HAP-1 (cell line): Measurements from ENCODE around the gene VSIG10.

Experiments
- DNase-seq, 2 experiments: peaks; one replicate each; pipeline ENCODE4 v3.0.0-alpha.2; 2016 to 2020; ENCODE audit warnings: low spot score in 2 of 2
- H3K27me3 ChIP-seq: fragments of 250-450 bp; sonication (Bioruptor Pico); 2 replicates; pipeline ENCODE4 v1.5.1; 2020; ENCODE audit warnings: low read depth, mild to moderate bottlenecking, moderate library complexity
- H3K36me3 ChIP-seq: fragments of 250-450 bp; sonication (Bioruptor Pico); replicated peaks from 2 replicates; pipeline ENCODE4 v1.5.1; 2020; ENCODE audit warnings: mild to moderate bottlenecking
- H3K4me1 ChIP-seq: fragments of 250-450 bp; sonication (Bioruptor Pico); 2 replicates; pipeline ENCODE4 v1.5.1; 2020; ENCODE audit warnings: mild to moderate bottlenecking
- H3K4me3 ChIP-seq: fragments of 250-450 bp; sonication (Bioruptor Pico); 2 replicates; pipeline ENCODE4 v1.5.1; 2020; ENCODE audit warnings: mild to moderate bottlenecking, moderate library complexity
- H3K9me3 ChIP-seq: fragments of 250-450 bp; sonication (Bioruptor Pico); 2 replicates; pipeline ENCODE4 v1.5.1; 2020; ENCODE audit warnings: mild to moderate bottlenecking, moderate library complexity
- in situ Hi-C: fragments of 300-500 bp; cut with MboI; formaldehyde crosslinking; loops from 3 replicates; pipeline ENCODE4 v1.14.3; 2020; ENCODE audit warnings: low sequenced_read_pairs, inconsistent platforms, mixed read lengths

The VSIG10 gene

DNA sequence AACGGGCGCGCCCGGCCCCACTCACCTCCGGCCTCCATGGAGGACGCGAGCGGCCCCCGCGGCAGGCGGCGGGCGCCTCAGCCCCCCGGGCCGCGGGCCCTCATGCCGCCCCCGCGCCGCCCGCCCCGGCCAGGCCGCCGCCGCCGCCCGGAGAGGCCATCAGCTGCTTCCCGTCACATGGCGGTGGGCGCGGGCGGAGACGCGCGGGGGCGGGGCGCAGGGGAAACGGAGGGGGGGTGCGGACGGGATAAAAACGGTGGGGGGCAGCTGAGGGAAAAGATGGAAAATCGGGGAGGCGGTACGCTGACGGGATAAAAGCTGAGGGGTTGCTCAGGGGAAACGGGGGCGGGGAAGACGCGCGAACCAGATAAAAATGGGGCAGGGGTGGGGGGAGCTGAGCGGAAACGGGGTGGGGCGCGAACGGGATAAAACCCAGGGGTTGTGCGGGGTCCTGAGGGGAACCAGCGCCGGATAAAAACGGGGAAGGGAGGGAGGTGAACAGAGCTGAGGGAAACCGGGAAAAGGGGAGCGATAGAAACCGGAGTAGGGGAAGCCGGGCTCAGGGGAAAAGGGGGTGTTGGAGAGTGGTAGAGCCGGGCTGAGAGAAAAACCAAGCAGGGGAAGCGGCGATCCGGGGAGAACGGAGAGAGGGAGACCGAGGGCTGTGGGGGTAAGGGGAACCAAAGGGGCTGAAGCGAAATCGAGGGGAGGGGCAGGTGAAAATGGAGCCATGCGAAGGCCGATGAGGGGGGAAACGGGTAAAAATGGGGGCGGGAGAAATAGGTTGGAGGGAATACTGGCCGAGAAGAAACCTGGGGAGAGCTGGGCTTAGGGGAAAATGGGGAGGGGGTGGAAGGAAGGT lies 42.6 kb downstream of the VSIG10 start, which contains the start of gene WSB2:
Gene WSB2 (minus strand): TSS at position 169 of the 862 bp plus-strand sequence. CDS start 131 bp downstream, at position 38.
- DNase-seq, result peak in 1 of 2 experiments; percentile 70
- H3K4me3 ChIP-seq, result peak within 1 kb of the TSS; percentile 57
- in situ Hi-C loops, result no loop called here
- peaks cover 3% of the 10 kb centered on the region for H3K36me3 ChIP-seq
- no peaks in the 10 kb centered on the region for H3K27me3 ChIP-seq
- no peaks in the 10 kb centered on the region for H3K9me3 ChIP-seq
- H3K4me1 ChIP-seq, result peaks cover 17% of the 10 kb centered on the region

DNA sequence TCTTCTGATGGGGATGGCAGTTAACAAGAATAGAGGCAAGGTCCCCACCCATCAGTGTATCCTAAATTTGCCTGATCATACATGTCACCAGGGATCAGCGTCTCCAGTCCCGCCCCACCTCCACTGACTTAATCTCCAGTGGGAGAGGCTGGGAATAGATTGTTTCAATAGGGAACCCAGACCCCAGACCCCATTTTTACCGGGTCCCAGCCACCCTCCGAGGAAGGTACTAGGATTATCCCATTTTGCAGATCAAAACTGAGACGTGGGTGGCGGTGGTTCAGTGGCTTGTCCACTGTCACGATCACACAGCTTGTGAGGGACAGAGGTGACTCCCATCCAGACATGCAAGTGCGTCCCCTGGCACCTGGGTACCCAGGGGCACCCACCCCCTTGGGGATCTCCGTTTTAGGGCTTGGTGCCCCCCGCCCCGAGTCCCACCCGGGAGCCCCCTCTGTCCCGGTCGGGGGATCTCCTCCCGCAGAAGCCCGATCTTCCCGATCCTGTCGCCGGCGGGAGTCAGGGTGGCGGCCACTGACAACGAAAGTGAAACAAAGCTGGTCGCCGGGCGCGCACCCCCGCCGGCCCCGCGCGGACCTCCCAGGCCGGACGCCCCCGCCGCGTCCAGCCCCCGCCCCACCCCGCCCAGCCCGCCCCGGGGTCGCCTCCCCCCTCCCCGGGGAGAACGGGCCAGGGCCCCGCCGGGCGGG lies 43.4 kb downstream of the VSIG10 start:
- in situ Hi-C loops, result no loop called here
- peak in 1 of 2 experiments; percentile 41 for DNase-seq

DNA sequence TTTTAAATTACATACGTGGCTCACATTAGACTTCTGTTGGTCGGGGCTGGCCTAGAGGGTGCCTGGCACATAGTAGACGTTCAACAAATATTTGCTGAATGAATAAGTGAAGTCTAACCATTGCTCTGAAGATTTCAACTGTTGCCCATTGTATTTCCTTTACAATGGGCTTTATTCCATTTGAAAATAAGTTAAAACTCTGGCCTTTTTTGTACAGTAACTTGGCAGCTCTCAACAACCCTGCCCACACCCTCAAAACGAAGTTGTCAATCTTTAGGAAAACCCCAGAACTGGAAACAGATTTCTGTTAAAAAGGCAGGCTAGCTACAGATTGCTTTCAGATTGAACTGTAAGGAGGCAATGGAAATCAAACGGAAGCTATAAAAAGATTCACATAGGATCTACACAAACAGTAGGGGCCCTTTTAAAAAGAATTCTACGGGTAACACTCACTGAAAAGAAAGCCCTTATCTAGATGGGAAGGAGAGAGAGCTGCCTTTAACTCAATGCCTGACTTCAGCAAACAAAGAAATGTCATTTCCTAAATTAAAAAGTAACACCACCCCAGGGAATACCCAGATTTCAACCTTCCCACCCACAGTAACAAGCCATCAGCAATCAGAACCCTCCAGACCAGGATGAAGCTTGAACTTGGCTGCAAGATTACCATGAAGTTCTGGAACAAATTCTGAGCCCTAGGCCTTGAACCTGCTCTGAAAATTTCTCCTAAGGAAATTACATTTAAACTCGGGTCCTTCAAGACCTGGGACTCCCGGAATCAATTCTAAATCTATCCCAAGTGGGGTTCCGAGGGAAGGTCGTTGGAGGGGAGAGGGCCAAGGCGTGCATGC lies 44.2 kb downstream of the VSIG10 start:
- in situ Hi-C loops, result no loop called here
- Histone ChIP-seq H3K4me3 (peak overlapping the region; percentile 57), H3K27me3 (no peaks in the 10 kb centered on the region), H3K4me1 (peaks cover 17% of the 10 kb centered on the region), H3K36me3 (no peaks in the 10 kb centered on the region), H3K9me3 (no peaks in the 10 kb centered on the region)
- DNase-seq, result peak; percentile 21 to 73

More for the DNA sequence above, 43.4 kb downstream of the VSIG10 start:
- H3K27me3 ChIP-seq, result no peaks in the 10 kb centered on the region
- peaks cover 17% of the 10 kb centered on the region for H3K4me1 ChIP-seq
- H3K36me3 ChIP-seq, result no peaks in the 10 kb centered on the region; the same call in 1 of the 2 replicates
- no peaks in the 10 kb centered on the region for H3K9me3 ChIP-seq
- peak overlapping the region; percentile 57 for H3K4me3 ChIP-seq

DNA sequence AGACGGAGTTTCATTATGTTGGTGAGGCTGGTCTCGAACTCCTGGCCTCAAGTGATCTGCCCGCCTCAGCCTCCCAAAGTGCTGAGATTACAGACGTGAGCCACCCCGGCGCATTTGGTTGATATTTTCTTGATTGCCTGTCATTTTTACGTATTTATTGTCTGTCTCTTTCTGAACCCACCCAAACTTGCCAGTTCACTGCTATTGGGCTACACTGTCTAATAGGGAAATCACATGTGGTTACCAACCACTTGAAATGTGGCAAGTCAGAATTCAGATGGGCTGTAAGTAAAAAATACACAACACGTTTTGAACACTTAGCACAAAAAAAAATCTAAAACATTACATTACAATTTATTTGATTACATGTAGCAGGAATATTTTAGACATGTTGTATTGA lies 44.9 kb downstream of the VSIG10 start:
- in situ Hi-C loops, result no loop called here
- H3K4me3 ChIP-seq, result no peak overlapping the region
- no peaks in the 10 kb centered on the region for H3K27me3 ChIP-seq
- H3K9me3 ChIP-seq, result no peaks in the 10 kb centered on the region
- H3K4me1 ChIP-seq, result peaks cover 17% of the 10 kb centered on the region
- DNase-seq, result no peak
- no peaks in the 10 kb centered on the region for H3K36me3 ChIP-seq

DNA sequence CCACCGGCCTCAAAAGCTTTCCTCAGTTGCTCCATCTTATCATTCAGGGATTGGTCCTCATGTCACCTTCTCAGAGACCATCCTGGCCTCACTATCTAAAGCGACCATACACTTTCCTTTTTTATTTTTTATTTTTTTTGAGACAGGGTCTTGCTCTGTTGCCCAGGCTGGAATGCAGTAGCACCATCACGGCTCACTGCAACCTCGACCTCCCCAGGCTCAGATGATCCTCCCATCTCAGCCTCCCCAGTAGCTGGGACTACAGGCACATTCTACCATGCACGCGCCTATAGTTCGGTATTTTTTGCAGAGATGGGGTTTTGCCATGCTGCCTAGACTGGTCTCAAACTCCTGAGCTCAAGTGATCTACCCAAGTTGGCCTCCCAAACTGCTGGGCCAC lies 45.6 kb downstream of the VSIG10 start:
- Histone ChIP-seq H3K4me3 (no peak overlapping the region), H3K4me1 (peaks cover 17% of the 10 kb centered on the region), H3K36me3 (no peaks in the 10 kb centered on the region), H3K9me3 (no peaks in the 10 kb centered on the region), H3K27me3 (no peaks in the 10 kb centered on the region)
- in situ Hi-C loops, result no loop called here
- DNase-seq, result no peak

DNA sequence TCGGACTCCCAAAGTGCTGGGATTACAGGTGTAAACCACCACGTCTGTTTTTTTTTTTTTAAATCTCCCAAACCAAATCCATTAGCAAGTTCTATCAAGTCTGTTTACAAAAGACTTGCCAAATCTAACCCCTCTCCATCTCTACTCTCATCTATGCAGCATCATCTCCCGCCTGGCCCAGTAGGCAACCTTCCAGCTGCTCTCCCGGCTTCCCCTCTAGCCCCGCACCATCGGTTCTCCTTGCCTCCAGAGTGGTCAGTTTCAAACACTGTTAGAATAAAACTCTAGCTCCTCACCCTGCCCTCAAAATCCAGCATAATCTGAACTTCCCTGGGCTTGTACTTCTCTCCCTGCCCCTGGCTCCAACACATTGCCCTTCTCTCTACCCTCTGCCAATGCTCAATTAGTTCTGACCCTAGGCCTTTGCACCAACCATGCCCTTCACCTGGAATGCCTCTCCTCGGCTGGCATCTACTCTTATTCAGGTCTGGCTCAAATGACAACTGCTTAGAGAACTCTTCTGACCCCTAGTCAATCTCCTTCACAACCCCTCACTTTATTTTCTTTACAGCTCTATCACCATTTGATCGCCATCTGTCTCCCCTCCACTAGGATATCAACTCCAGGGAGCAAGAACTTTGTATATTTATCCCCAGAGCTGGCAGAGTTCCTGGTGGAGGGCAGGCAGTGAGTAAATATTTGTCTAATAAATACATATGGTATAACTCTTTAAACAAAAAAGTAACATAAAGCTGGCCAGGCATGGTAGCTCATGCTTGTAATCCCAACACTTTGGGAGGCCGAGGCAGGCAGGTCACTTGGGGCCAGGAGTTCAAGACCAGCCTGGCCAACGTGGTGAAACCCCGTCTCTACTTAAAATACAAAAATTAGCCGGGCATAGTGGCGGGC lies 47.7 kb downstream of the VSIG10 start:
- Histone ChIP-seq H3K4me3 (no peak overlapping the region), H3K27me3 (no peaks in the 10 kb centered on the region), H3K36me3 (peaks cover 4% of the 10 kb centered on the region), H3K9me3 (no peaks in the 10 kb centered on the region), H3K4me1 (peaks cover 9% of the 10 kb centered on the region)
- DNase-seq, result no peak
- in situ Hi-C loops, result no loop called here

DNA sequence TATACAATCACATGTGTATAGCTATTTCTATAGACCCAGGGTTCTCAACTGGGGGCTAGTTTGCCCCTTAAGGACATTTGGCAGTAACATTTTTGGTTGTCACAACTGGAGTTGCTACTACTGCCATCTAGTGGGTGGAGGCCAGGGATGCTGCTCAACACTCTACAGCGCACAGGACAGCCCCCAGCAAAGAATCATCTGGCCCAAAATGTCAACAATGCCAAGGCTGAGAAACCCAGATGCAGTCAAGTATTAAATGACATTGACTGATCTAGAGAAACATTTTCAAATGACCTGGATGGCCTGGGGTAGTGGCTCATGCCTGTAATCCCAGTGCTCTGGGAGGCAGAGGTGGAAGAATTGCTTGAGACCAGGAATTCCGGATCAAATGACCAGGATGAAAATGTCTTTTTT lies 48.7 kb downstream of the VSIG10 start:
- Histone ChIP-seq H3K27me3 (no peaks in the 10 kb centered on the region), H3K4me1 (peaks cover 9% of the 10 kb centered on the region), H3K4me3 (no peak overlapping the region), H3K36me3 (peaks cover 6% of the 10 kb centered on the region), H3K9me3 (no peaks in the 10 kb centered on the region)
- peak in 1 of 2 experiments; percentile 77 for DNase-seq
- in situ Hi-C loops, result no loop called here

DNA sequence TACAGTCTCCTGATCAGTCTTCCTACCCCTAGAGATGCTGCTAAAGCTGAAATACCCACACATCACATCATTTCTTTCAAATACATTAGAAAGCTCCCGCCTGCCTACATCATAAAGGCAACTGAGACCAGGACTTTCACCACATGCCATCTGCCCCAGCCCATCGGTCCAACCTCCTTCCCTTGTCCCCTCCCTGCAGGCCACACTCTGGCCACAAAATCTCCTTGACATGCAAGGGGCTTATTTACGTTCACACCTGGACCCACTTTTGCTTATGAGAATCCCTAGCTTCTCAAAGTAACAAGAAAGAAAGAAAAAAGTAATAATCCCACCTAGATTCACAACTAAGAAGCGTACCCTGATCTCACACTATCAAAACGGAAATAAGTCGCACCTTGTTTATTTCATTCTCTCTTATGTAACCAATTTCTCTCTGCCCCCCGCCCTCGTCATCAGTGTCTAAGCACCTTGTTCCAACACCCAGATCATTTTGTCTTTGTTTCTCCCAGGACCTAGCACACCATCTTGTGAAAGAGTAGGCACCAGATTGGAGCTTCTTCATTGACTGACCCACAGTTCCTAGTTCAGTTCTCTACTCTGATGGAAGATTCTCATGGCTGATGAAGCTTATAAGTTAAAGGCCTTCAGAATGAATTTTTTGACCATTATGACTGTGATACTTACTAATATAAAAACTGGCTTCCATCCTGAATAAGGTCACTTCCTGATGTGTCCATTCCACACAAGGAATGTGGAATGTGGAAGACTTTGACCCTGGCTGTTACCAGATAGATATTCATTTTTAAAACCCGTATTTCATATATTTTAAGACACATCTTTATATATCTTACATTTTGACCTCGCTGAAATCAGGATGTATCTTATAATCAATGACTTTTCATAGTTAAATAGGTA lies 50.5 kb downstream of the VSIG10 start:
- Histone ChIP-seq H3K4me3 (no peak overlapping the region), H3K27me3 (no peaks in the 10 kb centered on the region), H3K36me3 (peaks cover 9% of the 10 kb centered on the region), H3K9me3 (no peaks in the 10 kb centered on the region), H3K4me1 (no peaks in the 10 kb centered on the region)
- DNase-seq, result no peak
- in situ Hi-C loops, result no loop called here

DNA sequence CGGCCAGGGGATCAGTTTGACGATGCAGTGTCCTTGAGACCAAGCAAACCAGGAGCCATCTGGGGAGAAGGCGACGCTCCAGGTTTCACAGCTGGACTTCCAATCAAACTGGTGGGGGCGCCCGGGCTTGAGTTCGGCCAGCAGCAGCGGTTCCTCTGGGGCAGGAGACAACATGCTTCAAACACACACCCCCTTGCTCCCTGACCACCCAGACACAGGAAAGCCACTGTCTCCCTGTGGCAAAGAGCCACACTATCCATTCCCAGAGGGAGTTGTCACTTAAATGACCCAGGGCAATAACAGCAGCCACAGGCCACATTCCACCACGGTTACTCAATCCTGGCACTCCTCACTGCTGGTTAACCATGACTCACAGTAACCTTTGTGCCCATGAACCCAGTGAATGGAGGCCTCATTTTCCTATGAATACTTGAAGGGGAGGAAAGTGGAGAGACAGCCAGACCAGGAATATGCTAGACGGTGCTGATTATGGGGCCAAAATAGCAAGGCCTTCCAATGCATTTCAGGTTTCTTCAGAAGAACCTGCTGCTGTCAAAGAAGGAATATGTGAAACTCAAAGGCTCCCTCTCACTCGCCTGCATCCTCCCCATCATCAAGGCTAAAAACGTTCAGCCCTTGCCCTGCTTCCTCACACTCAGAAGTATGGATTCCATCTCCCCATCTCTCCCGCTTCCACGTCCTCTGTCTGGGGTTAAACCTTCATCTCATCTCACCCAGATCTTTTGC lies 51.3 kb downstream of the VSIG10 start:
- peaks cover 9% of the 10 kb centered on the region for H3K36me3 ChIP-seq
- no peaks in the 10 kb centered on the region for H3K9me3 ChIP-seq
- in situ Hi-C loops, result no loop called here
- DNase-seq, result no peak
- no peaks in the 10 kb centered on the region for H3K27me3 ChIP-seq
- no peak overlapping the region for H3K4me3 ChIP-seq
- H3K4me1 ChIP-seq, result no peaks in the 10 kb centered on the region

DNA sequence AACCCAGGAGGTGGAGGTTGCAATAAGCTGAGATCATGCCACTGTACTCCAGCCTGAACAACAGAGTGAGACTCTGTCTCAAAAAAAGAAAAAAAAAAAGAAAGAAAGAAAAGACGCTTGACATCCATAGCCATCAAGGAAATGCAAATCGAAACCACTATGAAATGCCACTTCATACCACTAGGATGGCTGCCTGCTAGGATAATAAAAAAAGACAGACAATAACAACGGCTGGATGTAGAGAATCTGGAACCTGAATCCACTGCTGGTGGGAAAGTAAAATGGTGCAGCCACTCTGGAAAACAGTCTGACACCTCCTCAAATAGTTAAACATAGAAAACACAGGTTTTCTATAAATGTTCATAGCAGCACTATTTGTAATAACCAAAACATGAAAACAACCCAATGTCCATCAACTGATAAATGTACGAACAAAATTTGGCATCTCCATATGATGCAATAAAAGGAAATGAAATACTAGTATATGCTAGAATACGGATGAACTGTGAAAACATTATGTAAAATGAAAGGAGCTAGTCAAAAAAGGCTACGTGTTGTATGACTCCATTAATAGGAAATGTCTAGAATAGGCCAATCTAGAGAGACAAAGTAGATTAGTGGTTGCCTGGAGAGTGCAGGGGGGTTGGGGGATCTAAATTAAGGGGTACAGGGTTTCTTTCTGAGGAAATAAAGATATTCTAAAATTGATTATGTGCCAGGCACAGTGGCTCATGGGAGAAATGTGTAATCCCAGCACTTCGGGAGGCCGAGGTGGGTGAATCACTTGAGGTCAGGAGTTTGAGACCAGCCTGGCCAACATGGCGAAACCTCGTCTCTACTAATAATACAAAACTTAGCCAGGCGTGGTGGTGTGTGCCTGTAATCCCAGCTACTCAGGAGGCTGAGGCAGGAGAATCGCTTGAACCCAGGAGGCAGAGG lies 52.6 kb downstream of the VSIG10 start:
- peaks cover 9% of the 10 kb centered on the region for H3K36me3 ChIP-seq
- in situ Hi-C loops, result no loop called here
- no peaks in the 10 kb centered on the region for H3K9me3 ChIP-seq
- no peak for DNase-seq
- H3K27me3 ChIP-seq, result no peaks in the 10 kb centered on the region
- no peaks in the 10 kb centered on the region for H3K4me1 ChIP-seq
- no peak overlapping the region for H3K4me3 ChIP-seq

DNA sequence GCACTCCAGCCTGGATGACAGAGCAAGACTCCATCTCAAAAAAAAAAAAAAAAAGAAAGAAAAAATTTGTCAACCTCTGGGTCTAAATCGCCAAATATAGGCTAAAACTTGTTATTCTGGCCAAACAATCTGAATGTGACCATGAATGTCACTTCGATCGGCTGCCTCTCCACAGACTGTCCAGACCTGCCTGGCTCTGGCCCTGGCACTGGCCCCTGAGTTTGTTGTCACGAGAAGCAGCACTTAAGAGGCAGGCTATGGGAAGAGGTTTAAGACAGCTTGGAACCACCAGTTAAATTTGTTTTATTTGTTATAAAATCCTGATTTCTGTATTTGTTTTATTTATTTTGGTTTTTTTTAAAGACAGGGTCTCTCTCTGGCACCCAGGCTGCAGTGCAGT lies 57.4 kb downstream of the VSIG10 start:
- Histone ChIP-seq H3K4me3 (no peak overlapping the region), H3K9me3 (no peaks in the 10 kb centered on the region), H3K27me3 (no peaks in the 10 kb centered on the region), H3K36me3 (peaks cover 25% of the 10 kb centered on the region), H3K4me1 (no peaks in the 10 kb centered on the region)
- in situ Hi-C loops, result no loop called here
- no peak for DNase-seq
